GM23338 (cell line): ENCODE measurements around the gene DNAJA1. TPM values are rescaled to one million over a fixed set of nuclear protein-coding genes. Genes with fewer than 3 reads are reported as not detected.

Experiments
- ATAC-seq: fragments of 200-7000 bp; cut with Tn5 transposase; 3 replicates; pipeline ENCODE4 v1.9.1; 2020
- DNase-seq: peaks from one replicate; pipeline ENCODE4 v3.0.0-alpha.2; 2015; ENCODE audit warnings: low spot score
- H2AFZ ChIP-seq: fragments of 200-600 bp; sonication (generic); 2 replicates; pipeline ENCODE4 v1.8.0; 2016; ENCODE audit warnings: antibody characterized with exemption, mild to moderate bottlenecking, moderate library complexity
- H3F3A ChIP-seq: fragments of 200-600 bp; sonication (generic); replicated peaks from 2 replicates; pipeline ENCODE4 v1.8.0; 2017; ENCODE audit warnings: antibody characterized with exemption, mixed run types, low read depth
- H3K27ac ChIP-seq: fragments of 200-600 bp; sonication (generic); 2 replicates; pipeline ENCODE4 v1.6.1; 2016; ENCODE audit warnings: low read depth
- H3K27me3 ChIP-seq: fragments of 200-600 bp; sonication (generic); 2 replicates; pipeline ENCODE4 v1.8.0; 2016; ENCODE audit warnings: mild to moderate bottlenecking, mixed run types, moderate library complexity; ENCODE audit not compliant: insufficient read depth
- H3K36me3 ChIP-seq: fragments of 200-600 bp; sonication (generic); 2 replicates; pipeline ENCODE4 v1.8.0; 2016; ENCODE audit warnings: mild to moderate bottlenecking; ENCODE audit not compliant: insufficient read depth
- H3K4me1 ChIP-seq: fragments of 200-600 bp; sonication (generic); 2 replicates; pipeline ENCODE4 v1.8.0; 2016; ENCODE audit warnings: mild to moderate bottlenecking, moderate library complexity; ENCODE audit not compliant: insufficient read depth
- H3K4me2 ChIP-seq: fragments of 200-600 bp; sonication (generic); 2 replicates; pipeline ENCODE4 v1.7.1; 2017; ENCODE audit warnings: mixed run types
- H3K4me3 ChIP-seq: fragments of 200-600 bp; sonication (generic); 2 replicates; pipeline ENCODE4 v1.6.1; 2016; ENCODE audit warnings: mixed run types
- H3K79me2 ChIP-seq: fragments of 200-600 bp; sonication (generic); replicated peaks from 2 replicates; pipeline ENCODE4 v1.8.0; 2017; ENCODE audit warnings: mild to moderate bottlenecking; ENCODE audit not compliant: insufficient read depth
- H3K9me2 ChIP-seq: fragments of 200-600 bp; sonication (generic); 2 replicates; pipeline ENCODE4 v1.8.0; 2017; ENCODE audit not compliant: insufficient read depth
- H4K20me1 ChIP-seq: fragments of 200-600 bp; sonication (generic); replicated peaks from 2 replicates; pipeline ENCODE4 v1.8.0; 2017; ENCODE audit warnings: mild to moderate bottlenecking; ENCODE audit not compliant: insufficient read depth
- H3K27ac Mint-ChIP-seq: 2 replicates; pipeline ENCODE4 v1.8.0; 2020; ENCODE audit warnings: inconsistent platforms, mild to moderate bottlenecking, moderate library complexity, mixed read lengths
- H3K27me3 Mint-ChIP-seq: 3 replicates; pipeline ENCODE4 v1.8.0; 2022; ENCODE audit warnings: low read depth, mild to moderate bottlenecking, moderate library complexity, mixed read lengths, inconsistent platforms; ENCODE audit not compliant: insufficient read depth, poor library complexity
- H3K36me3 Mint-ChIP-seq: 3 replicates; pipeline ENCODE4 v1.8.0; 2021; ENCODE audit warnings: low read depth, mild to moderate bottlenecking, inconsistent platforms, moderate library complexity, mixed read lengths
- H3K4me1 Mint-ChIP-seq: 3 replicates; pipeline ENCODE4 v1.8.0; 2020; ENCODE audit warnings: mild to moderate bottlenecking, inconsistent platforms, mixed read lengths
- H3K4me3 Mint-ChIP-seq: 3 replicates; pipeline ENCODE4 v1.8.0; 2021; ENCODE audit warnings: moderate library complexity, mild to moderate bottlenecking, inconsistent platforms, mixed read lengths
- H3K9me3 Mint-ChIP-seq: 3 replicates; pipeline ENCODE4 v1.8.0; 2020; ENCODE audit warnings: moderate library complexity, mild to moderate bottlenecking, inconsistent platforms, mixed read lengths
- CREB1 ChIP-seq: fragments of 250-450 bp; sonication (Bioruptor Pico); IDR thresholded peaks from 2 replicates; pipeline ENCODE4 v1.5.0; 2020; ENCODE audit warnings: low read depth, mild to moderate bottlenecking, moderate library complexity
- CTCF ChIP-seq, 2 experiments: fragments of 200-600 bp in 1 of 2; sonication (generic) in 1 of 2; conservative IDR thresholded peaks; 2 replicates each; pipeline versions ENCODE4 v1.5.1 to v1.6.1; 2016 to 2017; ENCODE audit warnings: antibody characterized with exemption in 2 of 2, low read depth in 2 of 2, mild to moderate bottlenecking in 2 of 2, moderate library complexity in 1 of 2
- EZH2 ChIP-seq: fragments of 200-600 bp; sonication (generic); IDR thresholded peaks from one replicate; pipeline ENCODE4 v1.8.0; 2017; ENCODE audit warnings: antibody characterized with exemption, mild to moderate bottlenecking, low read depth; ENCODE audit not compliant: unreplicated experiment
- EZH2phosphoT487 ChIP-seq: fragments of 200-600 bp; sonication (generic); IDR thresholded peaks from one replicate; pipeline ENCODE4 v1.8.1; 2018; ENCODE audit warnings: antibody characterized with exemption; ENCODE audit not compliant: unreplicated experiment
- JUNB ChIP-seq: IDR thresholded peaks from one replicate; pipeline ENCODE4 v1.6.1; 2016; ENCODE audit warnings: antibody characterized with exemption; ENCODE audit not compliant: unreplicated experiment
- NANOG ChIP-seq: IDR thresholded peaks from 2 replicates; pipeline ENCODE4 v1.6.1; 2016; ENCODE audit warnings: antibody characterized with exemption, borderline replicate concordance
- POLR2AphosphoS5 ChIP-seq: IDR thresholded peaks from 2 replicates; pipeline ENCODE4 v1.6.1; 2016; ENCODE audit warnings: antibody characterized with exemption, low read depth
- REST ChIP-seq: IDR thresholded peaks from one replicate; pipeline ENCODE4 v1.6.1; 2018; ENCODE audit warnings: antibody characterized with exemption; ENCODE audit not compliant: unreplicated experiment
- STAT1 ChIP-seq: IDR thresholded peaks from one replicate; pipeline ENCODE4 v1.6.1; 2016; ENCODE audit warnings: antibody characterized with exemption; ENCODE audit not compliant: unreplicated experiment
- ZNF114 ChIP-seq: fragments of 250-450 bp; sonication (Bioruptor Pico); IDR thresholded peaks from 2 replicates; pipeline ENCODE4 v1.5.0; 2020; ENCODE audit warnings: mild to moderate bottlenecking, moderate library complexity
- ZNF331 ChIP-seq: fragments of 250-450 bp; sonication (Bioruptor Pico); IDR thresholded peaks from 2 replicates; pipeline ENCODE4 v1.5.0; 2020; ENCODE audit warnings: low read depth, mild to moderate bottlenecking, moderate library complexity
- polyA plus RNA-seq: library from polyadenylated mRNA; unstranded; fragments of >200 nt; fragmentation: Nextera tagmentation; extraction: Ambion mirVana; gene quantifications from 2 replicates; pipeline ENCODE4 v1.2.1, GENCODE V29; 2016
- total RNA-seq: library from RNA; depleted of rRNA; stranded (reverse); fragments of >200 nt; shearing (Covaris generic); gene quantifications from 2 replicates; pipeline ENCODE4 v1.2.3, GENCODE V29; 2014

Gene DNAJA1
- total and polyA plus RNA-seq, 2 experiments from 2014 or later = 95.4 to 115 TPM

- TF ChIP-seq REST = no peak
Observed at GRCh38 chr9:33030285-33030684, 5.2 kb downstream of the DNAJA1 start (continued).

- H3K36me3 Mint-ChIP-seq = peaks cover 99% of the 10 kb centered on the region
- DNase-seq (no peak), ATAC-seq (no peak)
- Histone ChIP-seq H2AFZ (no peak overlapping the region), H3F3A (peaks cover 15% of the 10 kb centered on the region; the same call in 1 of the 2 replicates), H3K27ac (no peak overlapping the region), H4K20me1 (peaks cover 65% of the 10 kb centered on the region), H3K27me3 (no peaks in the 10 kb centered on the region), H3K9me2 (no peaks in the 10 kb centered on the region), H3K4me1 (no peaks in the 10 kb centered on the region), H3K79me2 (peaks cover 66% of the 10 kb centered on the region), H3K4me2 (no peak overlapping the region), H3K4me3 (no peak overlapping the region), H3K36me3 (peaks cover 91% of the 10 kb centered on the region)
- no peak overlapping the region for H3K4me3 Mint-ChIP-seq
- no peaks in the 10 kb centered on the region for H3K27me3 Mint-ChIP-seq
- H3K4me1 Mint-ChIP-seq = 0 out of 3 replicates have a peak, but pooled peaks cover 2% of the 10 kb centered on the region
- H3K9me3 Mint-ChIP-seq = no peaks in the 10 kb centered on the region
- H3K27ac Mint-ChIP-seq = no peak overlapping the region
- TF ChIP-seq NANOG (no peak), CREB1 (CRISPR knock-in tag) (no peak), STAT1 (no peak), JUNB (no peak), CTCF (conservative IDR thresholded peaks at IDR 0.05; ENCODE audit: low read depth in 2 of 2) (no peak), ZNF114 (CRISPR knock-in tag) (no peak), REST (no peak), POLR2AphosphoS5 (no peak), EZH2phosphoT487 (no peak), EZH2 (no peak), ZNF331 (CRISPR knock-in tag) (no peak)
Observed at GRCh38 chr9:33032292-33032691, 7.2 kb downstream of the DNAJA1 start.
